Esophagus squamous epithelium (tissue), 5 donors: ENCODE data around the gene TOMM20. TPM values are rescaled to one million over a fixed set of nuclear protein-coding genes. Genes with fewer than 3 reads are reported as not detected.

Experiments used
- DNase-seq: peaks from one replicate; lab custom pipeline; 2025; lab: John Stamatoyannopoulos, UW
- H3K27ac ChIP-seq, 4 donors: fragments of 200-600 bp; sonication (generic); one replicate each; pipeline ENCODE4 v1.5.1; 2016 to 2019; ENCODE audit warnings: mild to moderate bottlenecking in 1 of 4
- H3K27me3 ChIP-seq, 4 donors: fragments of 200-600 bp; sonication (generic); 1 replicate in 3 of 4; 2 replicates in 1 of 4; pipeline versions ENCODE4 v1.5.1 to v1.6.0; 2017 to 2021; ENCODE audit warnings: antibody characterized with exemption in 1 of 4
- H3K36me3 ChIP-seq, 3 donors: fragments of 200-600 bp; sonication (generic); one replicate each; pipeline ENCODE4 v1.5.1; 2016 to 2019
- H3K4me1 ChIP-seq, 3 donors: fragments of 200-600 bp; sonication (generic); one replicate each; pipeline ENCODE4 v1.5.1; 2017 to 2019
- H3K4me3 ChIP-seq, 4 donors: fragments of 200-600 bp; sonication (generic); 1 replicate in 3 of 4; 2 replicates in 1 of 4; pipeline ENCODE4 v1.5.1; 2016 to 2019; ENCODE audit warnings: mild to moderate bottlenecking in 2 of 4, moderate library complexity in 1 of 4
- H3K9me3 ChIP-seq, 3 donors: fragments of 200-600 bp; sonication (generic); one replicate each; pipeline ENCODE4 v1.5.1; 2016 to 2019
- POLR2A ChIP-seq, 4 donors: fragments of 450-650 bp; IDR thresholded peaks; one replicate each; pipeline ENCODE4 v1.6.1; 2017; ENCODE audit warnings: antibody characterized with exemption in 4 of 4, mild to moderate bottlenecking in 4 of 4, moderate library complexity in 3 of 4
- WGBS, 2 donors: methylation state at CpG; one replicate each; pipeline ENCODE4 v1.1.5; 2018; 5-methylcytosine and 5-hydroxymethylcytosine counted together
- intact Hi-C: fragments of 100-400 bp; cut with DNase I; formaldehyde crosslinking; loops from one replicate; pipeline ENCODE4 v1.15.0; 2022
- total RNA-seq, 4 donors: library from RNA; depleted of rRNA; stranded (reverse); fragments of >200 nt; gene quantifications; one replicate each; pipeline ENCODE4 v1.1.0, GENCODE V29; 2016
- TF ChIP-seq, protein P1 (sequence below), 6 experiments: fragments of 450-650 bp in 4 of 6; fragments of 200-600 bp in 2 of 6; sonication (generic) in 2 of 6; IDR thresholded peaks; one replicate each; pipeline ENCODE4 v1.5.1; 2016 to 2019; ENCODE audit warnings: antibody characterized with exemption in 6 of 6, mild to moderate bottlenecking in 4 of 6, moderate library complexity in 4 of 6
- donor health status: DM: yes; HTN: yes; CAD: no.

The TOMM20 gene
- total RNA-seq, 4 donors from 2014 or later = 36.4 to 117 (median 84.1) TPM

GRCh38 chr1:235079443-235080296, 49.0 kb downstream of the TOMM20 start:
- no peak for DNase-seq
- H3K9me3 ChIP-seq = no peaks in the 10 kb centered on the region
- peak in 1 of 4 donors; percentile 21 for TF ChIP-seq POLR2A (IDR thresholded peaks at IDR 0.05)
- TF ChIP-seq, protein P1, sequence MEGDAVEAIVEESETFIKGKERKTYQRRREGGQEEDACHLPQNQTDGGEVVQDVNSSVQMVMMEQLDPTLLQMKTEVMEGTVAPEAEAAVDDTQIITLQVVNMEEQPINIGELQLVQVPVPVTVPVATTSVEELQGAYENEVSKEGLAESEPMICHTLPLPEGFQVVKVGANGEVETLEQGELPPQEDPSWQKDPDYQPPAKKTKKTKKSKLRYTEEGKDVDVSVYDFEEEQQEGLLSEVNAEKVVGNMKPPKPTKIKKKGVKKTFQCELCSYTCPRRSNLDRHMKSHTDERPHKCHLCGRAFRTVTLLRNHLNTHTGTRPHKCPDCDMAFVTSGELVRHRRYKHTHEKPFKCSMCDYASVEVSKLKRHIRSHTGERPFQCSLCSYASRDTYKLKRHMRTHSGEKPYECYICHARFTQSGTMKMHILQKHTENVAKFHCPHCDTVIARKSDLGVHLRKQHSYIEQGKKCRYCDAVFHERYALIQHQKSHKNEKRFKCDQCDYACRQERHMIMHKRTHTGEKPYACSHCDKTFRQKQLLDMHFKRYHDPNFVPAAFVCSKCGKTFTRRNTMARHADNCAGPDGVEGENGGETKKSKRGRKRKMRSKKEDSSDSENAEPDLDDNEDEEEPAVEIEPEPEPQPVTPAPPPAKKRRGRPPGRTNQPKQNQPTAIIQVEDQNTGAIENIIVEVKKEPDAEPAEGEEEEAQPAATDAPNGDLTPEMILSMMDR (IDR thresholded peaks at IDR 0.05) = no peak
- intact Hi-C loops = loop anchor here (5.0 to 10.0 kb wide), 3 partner anchors 85 to 472 kb away; no protein-coding TSS in a partner anchor
- WGBS, 2 donors = 31 to 34% methylated on average over 3 to 7 of the region's 8 CpGs
- H3K4me3 ChIP-seq = no peak overlapping the region
- peak overlapping the region; percentile 75 to 92 (median 88) for H3K27ac ChIP-seq
- no peaks in the 10 kb centered on the region for H3K27me3 ChIP-seq
- H3K36me3 ChIP-seq = no peaks in the 10 kb centered on the region
- H3K4me1 ChIP-seq = peaks cover 45 to 93% (median 66%) of the 10 kb centered on the region in 3 donors

DNA sequence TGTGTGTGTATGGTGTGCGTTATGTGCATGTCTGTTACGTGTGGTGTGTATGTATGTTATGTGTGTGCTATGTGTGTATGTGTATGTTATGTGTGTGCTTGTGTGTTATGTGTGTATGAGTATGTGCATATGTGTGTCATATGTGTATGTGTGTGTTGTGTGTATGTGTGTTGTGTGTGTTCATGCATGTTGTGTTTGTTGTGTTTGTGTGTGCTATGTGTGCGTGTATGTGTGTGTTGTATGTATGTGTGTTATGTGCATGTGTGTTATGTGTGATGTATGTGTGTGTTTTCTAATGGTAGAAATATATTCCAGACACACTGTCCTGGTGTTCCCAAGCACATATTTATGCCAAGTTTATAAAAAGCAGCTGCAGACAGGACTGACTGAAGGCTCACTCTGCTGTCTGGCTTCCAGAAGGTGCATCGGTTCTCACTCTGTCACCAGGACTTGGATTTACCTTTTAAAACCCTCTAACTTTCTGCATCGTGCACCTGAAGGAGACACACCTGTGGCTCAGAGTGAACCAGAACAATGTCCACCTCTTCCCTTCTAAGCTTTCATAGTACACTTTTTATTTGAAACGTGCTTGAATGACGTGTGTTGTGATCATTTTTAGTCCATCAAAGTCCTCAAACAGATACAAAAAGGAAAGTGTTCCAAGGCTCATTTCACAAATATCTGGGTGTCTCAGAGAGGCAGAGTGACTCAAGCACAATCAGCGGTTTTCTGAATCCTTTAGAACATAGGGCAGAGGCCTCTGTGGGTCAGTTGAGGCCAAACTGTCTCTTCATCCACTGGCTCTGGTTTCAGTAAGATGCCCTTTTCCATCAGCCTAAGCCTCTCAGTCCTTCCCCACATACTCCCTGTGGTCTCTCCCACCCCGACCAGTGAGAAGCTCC, 49.9 kb downstream of the TOMM20 start:
- 41 to 49% methylated on average over 9 of the region's 9 CpGs for WGBS, 2 donors
- no peaks in the 10 kb centered on the region for H3K27me3 ChIP-seq
- H3K4me3 ChIP-seq = no peak overlapping the region
- peaks cover 50 to 95% (median 70%) of the 10 kb centered on the region in 3 donors for H3K4me1 ChIP-seq
- intact Hi-C loops = loop anchor here (5.0 to 10.0 kb wide), 2 partner anchors 84 to 471 kb away; no protein-coding TSS in a partner anchor
- no peak for TF ChIP-seq POLR2A (IDR thresholded peaks at IDR 0.05)
- TF ChIP-seq, protein P1 (IDR thresholded peaks at IDR 0.05) = peak in 1 of 6 experiments; percentile 4
- no peaks in the 10 kb centered on the region for H3K36me3 ChIP-seq
- no peaks in the 10 kb centered on the region for H3K9me3 ChIP-seq
- H3K27ac ChIP-seq = peak overlapping the region; percentile 75 to 92 (median 88)
- no peak for DNase-seq

DNA sequence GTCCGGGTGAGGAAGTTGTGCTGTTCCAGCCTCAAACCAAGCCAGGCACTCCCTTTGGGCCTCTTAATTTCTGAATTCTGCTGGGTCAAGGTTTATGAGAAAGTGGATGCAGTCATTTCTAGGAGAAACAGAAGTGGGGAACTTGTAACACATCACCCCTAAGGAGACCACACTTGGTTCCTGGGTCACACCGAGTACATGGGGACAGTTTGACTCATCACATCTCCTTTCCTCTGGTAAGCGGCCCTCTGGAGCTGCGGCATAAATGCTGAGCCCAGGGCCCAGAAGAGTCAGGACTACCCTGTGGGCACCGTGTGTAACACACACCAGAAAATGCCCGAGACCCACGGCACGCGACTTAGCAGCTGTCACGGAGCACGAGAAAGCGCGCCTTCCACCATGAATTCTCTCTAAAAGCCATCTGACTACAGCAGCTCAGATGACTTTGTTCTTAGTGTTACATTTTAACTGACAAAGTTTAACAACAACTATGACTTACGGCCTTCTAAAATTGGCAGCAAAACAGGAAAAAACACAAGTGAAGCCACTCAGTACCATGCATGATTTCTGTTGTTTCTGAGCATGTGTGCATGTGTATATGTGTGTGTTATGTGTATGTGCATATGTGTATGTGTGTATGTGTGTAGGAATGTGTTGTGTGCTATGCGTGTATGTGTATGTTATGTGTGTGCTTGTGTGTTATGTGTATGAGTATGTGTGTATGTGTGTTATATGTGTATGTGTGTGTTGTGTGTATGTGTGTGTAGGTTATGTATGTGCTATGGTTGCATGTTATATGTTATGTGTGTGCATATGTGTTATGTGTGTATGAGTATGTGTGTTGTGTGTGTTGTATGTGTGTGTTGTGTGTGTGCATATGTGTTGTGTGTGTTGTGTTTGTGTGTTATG, 50.8 kb downstream of the TOMM20 start:
- TF ChIP-seq, protein P1 (IDR thresholded peaks at IDR 0.05) = no peak
- TF ChIP-seq POLR2A (IDR thresholded peaks at IDR 0.05) = no peak
- intact Hi-C loops = loop anchor here (5.0 to 10.0 kb wide), 2 partner anchors 83 to 471 kb away; no protein-coding TSS in a partner anchor
- 52 to 74% methylated on average over 14 to 15 of the region's 15 CpGs for WGBS, 2 donors
- Histone ChIP-seq H3K27me3 (no peaks in the 10 kb centered on the region), H3K36me3 (no peaks in the 10 kb centered on the region), H3K27ac (peak overlapping the region; percentile 49 to 88 (median 78)), H3K4me1 (peaks cover 48 to 95% (median 66%) of the 10 kb centered on the region in 3 donors), H3K9me3 (no peaks in the 10 kb centered on the region), H3K4me3 (no peak overlapping the region)
- no peak for DNase-seq

- Histone ChIP-seq H3K4me3 (no peak overlapping the region), H3K27me3 (no peaks in the 10 kb centered on the region), H3K9me3 (no peaks in the 10 kb centered on the region), H3K27ac (peak overlapping the region; percentile 49 to 88 (median 78)), H3K36me3 (no peaks in the 10 kb centered on the region), H3K4me1 (peaks cover 43 to 94% (median 60%) of the 10 kb centered on the region in 3 donors)
- no peak for DNase-seq
- TF ChIP-seq, protein P1 (IDR thresholded peaks at IDR 0.05) = no peak
- no peak for TF ChIP-seq POLR2A (IDR thresholded peaks at IDR 0.05)
- intact Hi-C loops = loop anchor here (5.0 to 10.0 kb wide), 2 partner anchors 82 to 470 kb away; no protein-coding TSS in a partner anchor
- WGBS, 2 donors = 83 to 86% methylated on average over 1 of the region's 1 CpG
These were observed 51.5 kb downstream of the TOMM20 start for GRCh38 chr1:235077163-235077540.
